ENCODE measurements around the gene RSPH1. TPM values are rescaled to one million over a fixed set of nuclear protein-coding genes. Genes with fewer than 3 reads are reported as not detected.

Gene RSPH1
- total RNA-seq, 6 experiments from 2014 or later = 0.18 to 0.55 (median 0.22) TPM; not detected in 1

GRCh38 chr21:42521384-42521783 lies 25.4 kb upstream of the RSPH1 start:
- Histone ChIP-seq H3K9me3 (no peaks in the 10 kb centered on the region), H3K36me3 (peaks cover 0 to 16% (median 0%) of the 10 kb centered on the region in 4 donors), H3K27ac (no peak overlapping the region), H3K4me3 (no peak overlapping the region), H3K27me3 (no peaks in the 10 kb centered on the region), H3K4me1 (peaks cover 0 to 16% (median 2%) of the 10 kb centered on the region in 4 donors)
- ATAC-seq (no peak), DNase-seq (no peak)
- WGBS (ENCODE audit: insufficient coverage, low coverage, low lambda C conversion rate, missing lambda C conversion rate) = 100% methylated on average over 1 of the region's 1 CpG
- intact Hi-C loops (cut with DNase I) = no loop called here
- no peak for TF ChIP-seq POLR2A (IDR thresholded peaks at IDR 0.05)
- TF ChIP-seq CTCF (IDR thresholded peaks at IDR 0.05) = no peak

GRCh38 chr21:42520628-42521253 lies 24.7 kb upstream of the RSPH1 start:
- DNase-seq = no peak
- Histone ChIP-seq H3K4me1 (peaks cover 0 to 10% (median 0%) of the 10 kb centered on the region in 4 donors), H3K36me3 (peaks cover 0 to 16% (median 0%) of the 10 kb centered on the region in 4 donors), H3K4me3 (no peak overlapping the region), H3K27me3 (no peaks in the 10 kb centered on the region), H3K9me3 (no peaks in the 10 kb centered on the region), H3K27ac (no peak overlapping the region)
- TF ChIP-seq CTCF (IDR thresholded peaks at IDR 0.05) (peak in 1 of 4 donors; percentile 25), POLR2A (IDR thresholded peaks at IDR 0.05) (no peak)
- WGBS (ENCODE audit: insufficient coverage, low coverage, low lambda C conversion rate, missing lambda C conversion rate) = 96% methylated on average over 10 of the region's 18 CpGs
- intact Hi-C loops (cut with DNase I) = no loop called here
- peak in 1 of 4 donors; percentile 28 for ATAC-seq

- 96% methylated on average over 6 of the region's 7 CpGs for WGBS (ENCODE audit: insufficient coverage, low coverage, low lambda C conversion rate, missing lambda C conversion rate)
- Histone ChIP-seq H3K27ac (no peak overlapping the region), H3K9me3 (no peaks in the 10 kb centered on the region), H3K4me1 (peaks cover 0 to 8% (median 2%) of the 10 kb centered on the region in 4 donors), H3K4me3 (no peak overlapping the region), H3K36me3 (peaks cover 0 to 16% (median 0%) of the 10 kb centered on the region in 4 donors), H3K27me3 (no peaks in the 10 kb centered on the region)
- no peak for ATAC-seq
- intact Hi-C loops (cut with DNase I) = no loop called here
- TF ChIP-seq CTCF (IDR thresholded peaks at IDR 0.05) (no peak), POLR2A (IDR thresholded peaks at IDR 0.05) (no peak)
- no peak for DNase-seq
Measured at GRCh38 chr21:42518626-42519025, 22.6 kb upstream of the RSPH1 start.

GRCh38 chr21:42518215-42518614 lies 22.2 kb upstream of the RSPH1 start:
- H3K27me3 ChIP-seq = no peaks in the 10 kb centered on the region
- 89% methylated on average over 7 of the region's 11 CpGs for WGBS (ENCODE audit: insufficient coverage, low coverage, low lambda C conversion rate, missing lambda C conversion rate)
- H3K9me3 ChIP-seq = no peaks in the 10 kb centered on the region
- intact Hi-C loops (cut with DNase I) = no loop called here
- TF ChIP-seq CTCF (IDR thresholded peaks at IDR 0.05) (no peak), POLR2A (IDR thresholded peaks at IDR 0.05) (no peak)
- no peak overlapping the region for H3K27ac ChIP-seq
- ATAC-seq (no peak), DNase-seq (no peak)
- H3K4me1 ChIP-seq = peaks cover 0 to 8% (median 2%) of the 10 kb centered on the region in 4 donors
- no peak overlapping the region for H3K4me3 ChIP-seq
- peaks cover 0 to 16% (median 0%) of the 10 kb centered on the region in 4 donors for H3K36me3 ChIP-seq
